Retinal pigment epithelial cell (primary cell): ENCODE results near the gene BDH2.

ENCODE experiments used
- DNase-seq: peaks from one replicate; pipeline ENCODE4 v3.0.0-alpha.2; 2010; ENCODE audit warnings: low read depth
- H3K4me3 ChIP-seq: 2 replicates; pipeline ENCODE4 v1.5.1; 2011; ENCODE audit warnings: mild to moderate bottlenecking, low read length, control low read depth, moderate library complexity
- TF ChIP-seq, protein P1 (sequence below): conservative IDR thresholded peaks from 2 replicates; pipeline ENCODE4 v1.5.1; 2011; ENCODE audit warnings: low read depth, low read length, control low read depth, inconsistent platforms

BDH2 gene

DNA sequence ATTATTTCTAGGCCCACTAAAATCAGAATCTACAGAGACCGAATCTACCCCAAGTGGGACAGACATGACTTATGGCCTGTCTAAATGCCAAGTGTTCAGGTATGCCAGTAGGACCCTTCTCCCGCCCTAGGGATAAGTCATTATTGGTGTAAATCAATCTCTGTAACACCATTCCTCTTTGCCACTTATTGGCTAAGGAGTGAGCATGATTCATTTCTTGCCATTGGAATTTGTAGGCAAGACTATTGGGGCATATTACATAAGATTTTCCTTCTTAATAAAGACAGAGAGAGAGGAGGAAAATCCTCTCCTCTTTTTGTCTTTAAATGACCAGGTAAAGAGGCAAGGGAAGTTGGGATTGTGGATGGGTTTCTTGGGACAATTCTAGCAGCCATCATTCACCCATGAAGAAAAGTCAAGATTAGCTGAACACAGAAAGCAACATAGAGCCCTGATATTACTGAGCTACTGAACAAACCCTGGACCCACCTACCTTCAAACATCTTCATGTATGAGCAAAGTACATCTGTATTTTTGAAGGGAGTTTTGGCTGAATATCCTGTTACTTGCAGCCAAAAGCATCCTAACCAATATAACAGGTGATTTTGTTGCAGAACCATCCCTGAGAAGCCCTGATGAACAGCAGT lies 25.7 kb downstream of the BDH2 start:
- DNase-seq, result no peak
- TF ChIP-seq, protein P1, sequence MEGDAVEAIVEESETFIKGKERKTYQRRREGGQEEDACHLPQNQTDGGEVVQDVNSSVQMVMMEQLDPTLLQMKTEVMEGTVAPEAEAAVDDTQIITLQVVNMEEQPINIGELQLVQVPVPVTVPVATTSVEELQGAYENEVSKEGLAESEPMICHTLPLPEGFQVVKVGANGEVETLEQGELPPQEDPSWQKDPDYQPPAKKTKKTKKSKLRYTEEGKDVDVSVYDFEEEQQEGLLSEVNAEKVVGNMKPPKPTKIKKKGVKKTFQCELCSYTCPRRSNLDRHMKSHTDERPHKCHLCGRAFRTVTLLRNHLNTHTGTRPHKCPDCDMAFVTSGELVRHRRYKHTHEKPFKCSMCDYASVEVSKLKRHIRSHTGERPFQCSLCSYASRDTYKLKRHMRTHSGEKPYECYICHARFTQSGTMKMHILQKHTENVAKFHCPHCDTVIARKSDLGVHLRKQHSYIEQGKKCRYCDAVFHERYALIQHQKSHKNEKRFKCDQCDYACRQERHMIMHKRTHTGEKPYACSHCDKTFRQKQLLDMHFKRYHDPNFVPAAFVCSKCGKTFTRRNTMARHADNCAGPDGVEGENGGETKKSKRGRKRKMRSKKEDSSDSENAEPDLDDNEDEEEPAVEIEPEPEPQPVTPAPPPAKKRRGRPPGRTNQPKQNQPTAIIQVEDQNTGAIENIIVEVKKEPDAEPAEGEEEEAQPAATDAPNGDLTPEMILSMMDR, result no peak
- H3K4me3 ChIP-seq, result no peak overlapping the region

DNA sequence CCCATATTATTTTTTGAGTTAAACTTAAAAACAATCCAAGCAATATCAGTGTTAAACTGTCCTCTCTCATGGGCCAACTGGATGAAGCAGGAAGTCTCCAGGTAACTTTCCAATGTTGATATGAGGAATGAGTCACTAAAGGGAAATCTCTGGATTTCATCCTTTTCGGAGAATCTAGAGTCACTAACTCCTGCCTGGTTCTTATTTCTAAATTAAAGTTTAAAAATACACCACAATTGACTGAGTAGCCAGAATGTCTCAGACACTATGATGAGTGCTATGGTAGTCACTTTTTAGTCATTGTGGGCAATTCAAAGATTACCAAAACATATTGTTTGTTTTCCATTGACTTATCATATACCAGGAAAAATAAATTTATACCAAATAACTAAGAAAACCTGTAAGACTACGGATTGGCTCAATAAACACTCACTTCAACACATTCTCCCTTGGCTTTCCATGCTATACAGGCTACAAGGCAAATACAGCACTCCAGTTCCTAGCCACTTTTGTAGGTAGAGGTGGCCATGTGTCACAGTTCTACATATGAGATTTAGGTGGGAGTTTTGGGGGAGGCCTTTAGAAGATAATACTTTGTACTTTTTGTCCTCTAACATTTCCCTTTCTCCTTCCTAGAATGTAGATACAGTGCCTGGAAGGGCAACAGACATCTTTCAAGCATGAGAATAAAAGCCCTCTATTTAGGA lies 31.6 kb downstream of the BDH2 start:
- no peak for DNase-seq
- no peak overlapping the region for H3K4me3 ChIP-seq
- TF ChIP-seq, protein P1, result no peak

DNA sequence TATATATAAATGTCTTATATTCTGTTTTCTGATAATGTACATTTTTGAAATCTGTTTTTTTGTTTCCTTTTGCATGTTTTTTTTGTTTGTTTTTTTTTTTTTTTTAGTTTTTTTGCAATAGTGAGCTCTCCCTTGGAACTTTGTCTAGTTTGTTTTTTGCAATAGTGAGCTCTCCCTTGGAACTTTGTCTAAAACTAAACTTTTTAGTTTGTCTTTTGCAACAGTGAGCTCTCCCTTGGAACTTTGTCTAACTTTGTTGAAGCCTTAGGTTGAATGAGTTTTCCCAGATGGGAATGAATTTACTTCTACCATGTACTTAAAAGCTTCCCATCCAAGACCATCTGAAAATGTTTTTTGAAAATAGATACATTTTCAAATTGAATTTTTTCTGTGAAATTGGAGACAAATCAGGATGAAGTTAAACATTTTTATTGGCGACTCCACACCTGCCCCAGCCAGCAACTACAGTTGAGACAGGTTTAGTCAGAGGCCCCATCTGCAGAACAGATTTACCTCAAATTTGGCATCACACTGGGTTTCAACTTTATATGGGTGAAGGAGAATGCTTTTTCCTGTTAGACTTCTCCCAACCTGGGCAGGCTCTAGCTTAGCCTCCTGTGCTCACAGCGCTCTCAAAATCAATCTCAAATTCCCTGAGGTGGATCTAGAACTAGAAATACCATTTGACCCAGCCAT lies 39.0 kb downstream of the BDH2 start:
- DNase-seq, result no peak
- no peak overlapping the region for H3K4me3 ChIP-seq
- TF ChIP-seq, protein P1, result no peak

DNA sequence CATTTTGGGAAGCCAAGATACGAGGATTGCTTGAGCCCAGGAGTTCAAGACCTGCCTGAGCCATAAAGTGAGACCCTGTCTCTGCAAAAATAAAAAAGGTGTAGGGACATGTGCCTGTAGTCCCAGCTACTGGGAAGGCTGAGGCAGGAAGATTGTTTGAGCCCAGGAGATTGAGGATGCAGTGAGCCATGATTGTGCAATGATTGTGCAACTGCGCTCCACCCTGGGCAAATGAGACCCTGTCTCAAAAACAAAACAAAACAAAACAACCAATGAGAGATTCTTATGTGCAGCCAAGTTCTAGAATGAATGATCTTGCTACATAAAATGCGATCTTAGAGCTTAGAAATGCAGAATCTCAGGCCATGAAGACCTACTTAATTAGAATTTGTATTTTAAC lies 45.6 kb downstream of the BDH2 start:
- TF ChIP-seq, protein P1, result no peak
- no peak for DNase-seq
- no peak overlapping the region for H3K4me3 ChIP-seq

DNA sequence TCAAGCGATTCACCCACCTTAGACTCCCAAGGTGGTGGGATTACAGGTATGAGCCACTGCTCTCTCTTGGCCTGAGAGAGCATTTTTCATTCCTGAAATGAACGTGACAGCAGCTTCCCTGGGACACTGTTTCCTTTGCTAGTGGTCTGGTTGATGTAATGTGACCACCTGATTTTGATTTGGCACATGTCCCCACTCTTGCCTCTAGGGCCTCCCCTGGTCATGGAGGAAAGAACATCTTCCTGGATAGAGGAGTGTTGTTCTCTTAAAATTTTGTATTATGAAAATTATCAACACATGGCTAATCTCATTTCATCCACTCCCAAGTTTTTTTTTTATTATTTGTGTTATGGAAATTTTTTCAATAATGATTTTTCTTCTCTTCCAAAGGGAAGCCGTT lies 46.9 kb downstream of the BDH2 start:
- no peak overlapping the region for H3K4me3 ChIP-seq
- TF ChIP-seq, protein P1, result no peak
- no peak for DNase-seq

DNA sequence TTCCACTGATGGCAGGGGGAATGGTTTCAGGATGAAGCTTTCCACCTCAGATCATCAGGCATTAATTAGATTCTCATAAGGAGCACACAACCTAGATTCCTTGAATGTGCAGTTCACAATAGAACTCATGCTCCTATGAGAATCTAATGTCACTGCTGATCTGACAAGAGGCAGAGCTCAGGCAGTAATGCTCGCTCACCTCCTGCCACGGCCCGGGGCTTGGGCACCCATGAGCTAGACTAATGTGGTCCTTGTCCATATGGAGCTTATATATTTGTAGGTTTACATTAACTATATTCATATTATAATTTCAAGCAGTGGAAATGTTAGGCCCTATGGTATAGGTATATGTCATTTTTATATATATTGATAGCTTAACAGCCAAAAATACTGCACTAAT lies 47.5 kb downstream of the BDH2 start:
- no peak for DNase-seq
- TF ChIP-seq, protein P1, result no peak

More for the DNA sequence above, 47.5 kb downstream of the BDH2 start:
- no peak overlapping the region for H3K4me3 ChIP-seq
